ENCODE measurements around the gene YWHAB.
"Not testable (repeated sequence)": the region's sequence is repeated elsewhere in the genome, so short reads cannot be mapped to it uniquely, and the experiment has no call there.

YWHAB gene

DNA sequence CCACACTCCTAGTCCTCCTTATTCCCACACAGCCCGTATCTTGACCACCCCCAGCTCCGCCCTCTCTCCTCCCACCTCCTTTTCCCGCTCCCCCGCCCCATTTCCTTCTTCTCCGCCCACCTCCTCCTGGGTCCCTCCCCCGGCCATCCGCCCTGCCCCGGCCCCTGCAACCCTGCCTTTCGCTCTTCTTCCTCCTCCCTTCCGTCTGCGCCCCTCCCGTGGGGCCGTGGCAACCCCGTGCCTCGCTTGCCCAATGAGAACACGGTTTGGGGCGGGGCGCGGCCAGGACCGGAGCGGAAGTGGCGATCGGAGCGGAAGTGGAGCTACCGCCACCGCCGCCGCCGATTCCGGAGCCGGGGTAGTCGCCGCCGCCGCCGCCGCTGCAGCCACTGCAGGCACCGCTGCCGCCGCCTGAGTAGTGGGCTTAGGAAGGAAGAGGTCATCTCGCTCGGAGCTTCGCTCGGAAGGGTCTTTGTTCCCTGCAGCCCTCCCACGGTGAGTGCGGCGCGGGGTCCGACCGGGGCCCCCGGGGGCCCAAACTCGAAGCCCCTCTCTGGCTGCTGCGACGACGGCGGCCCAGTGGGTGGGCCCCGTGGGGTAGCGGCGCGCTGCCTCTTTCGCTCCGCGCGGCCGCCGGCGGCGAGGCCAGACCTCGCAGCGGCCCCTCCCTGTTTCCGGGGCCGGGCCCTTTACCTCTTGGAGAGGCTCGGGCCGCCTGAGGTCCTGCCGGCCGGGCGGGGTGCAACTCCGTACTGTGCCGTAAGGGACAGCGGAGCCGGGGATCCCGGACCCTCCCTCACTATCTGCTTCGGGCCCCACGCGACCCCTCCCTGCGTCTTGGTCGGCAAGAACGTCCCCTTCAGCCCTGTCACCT, at the start of gene YWHAB:
Gene YWHAB, plus strand, starts transcription at position 314 of the 874 bp plus-strand sequence. CDS start 15,829 bp downstream, outside the sequence.
- peak; percentile 100 for DNase-seq

DNA sequence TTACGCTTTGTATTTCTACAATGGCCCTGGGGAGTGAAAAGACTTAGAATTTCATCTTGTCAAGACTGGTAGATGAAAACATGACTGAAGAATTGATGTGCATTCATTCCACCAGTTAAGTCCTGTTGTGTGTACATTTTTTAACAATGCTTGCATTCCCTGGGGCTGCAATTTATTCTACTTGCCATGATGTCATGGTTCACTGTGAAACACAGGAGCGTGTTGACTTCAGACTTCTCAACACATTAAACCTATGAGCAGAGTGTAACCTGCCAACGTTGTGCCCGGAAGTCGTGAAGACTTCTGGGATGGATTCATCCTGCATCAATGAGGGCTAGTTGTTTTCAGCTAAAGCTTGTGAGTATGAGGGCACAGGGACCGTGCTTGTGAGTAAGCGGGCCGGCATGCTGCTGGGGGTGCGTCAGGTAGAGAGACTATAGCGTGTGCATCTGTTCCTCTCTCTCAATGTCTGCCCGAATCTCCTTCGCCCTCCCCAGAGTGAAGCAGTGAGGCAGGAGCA, 48.8 kb upstream of the YWHAB start:
- DNase-seq, result no peak

DNA sequence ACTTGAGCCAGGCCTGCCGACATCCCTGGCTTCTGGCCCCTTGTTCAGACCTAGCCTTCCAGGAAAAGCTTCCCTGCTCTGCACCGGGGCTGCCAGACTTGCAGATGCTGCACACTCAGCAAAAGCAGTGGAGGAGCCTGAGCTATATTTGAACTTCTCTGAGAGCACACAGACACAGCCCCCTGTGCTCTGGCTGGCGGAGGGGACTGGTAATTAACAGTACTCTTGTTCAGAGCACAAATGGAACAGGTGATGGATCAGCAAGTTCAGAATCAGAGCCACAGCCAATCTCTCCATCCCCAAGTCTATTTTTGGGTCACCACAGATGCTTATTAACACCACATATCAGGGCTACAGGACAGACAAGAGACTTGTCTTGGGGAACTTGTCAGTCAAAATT, 47.6 kb upstream of the YWHAB start:
- no peak for DNase-seq

DNA sequence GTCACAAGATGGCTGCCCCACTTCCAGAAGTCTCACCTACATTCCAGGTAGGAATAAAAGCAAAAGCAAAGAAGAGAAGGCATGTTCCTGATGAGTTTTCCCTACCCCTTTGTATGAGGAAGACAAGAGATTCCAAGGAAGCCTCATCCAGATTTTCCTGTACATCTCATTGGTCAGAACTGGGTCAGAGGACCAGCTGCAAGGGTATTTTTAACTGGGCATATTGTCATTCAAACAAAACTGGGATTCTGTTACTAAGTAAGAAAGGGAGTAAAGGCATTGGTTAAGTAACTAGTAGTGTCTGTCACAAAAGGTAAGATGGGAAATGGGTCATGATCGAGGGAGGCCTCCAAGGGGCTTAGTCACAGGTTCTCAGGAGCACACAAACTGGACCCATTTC, 47.0 kb upstream of the YWHAB start:
- no peak for DNase-seq

DNA sequence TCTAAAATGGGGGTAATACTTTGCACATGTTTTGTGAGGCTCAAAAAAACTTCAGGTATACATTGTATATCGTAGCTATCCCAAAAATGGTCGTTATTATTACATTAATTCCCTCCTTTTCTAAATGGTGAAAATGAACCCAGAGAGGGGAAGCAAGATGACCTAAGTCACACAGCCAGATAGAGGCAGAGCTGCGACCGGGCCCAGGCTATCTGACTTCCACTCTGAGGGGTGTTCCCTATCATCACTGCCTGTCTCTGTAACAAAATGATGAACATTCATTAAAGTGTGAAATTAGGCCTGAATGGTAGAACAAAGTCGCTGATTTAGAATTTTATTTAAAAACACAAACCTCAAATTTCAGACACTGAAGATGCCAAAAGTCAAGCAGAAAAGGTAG, 46.0 kb upstream of the YWHAB start:
- DNase-seq, result no peak

DNA sequence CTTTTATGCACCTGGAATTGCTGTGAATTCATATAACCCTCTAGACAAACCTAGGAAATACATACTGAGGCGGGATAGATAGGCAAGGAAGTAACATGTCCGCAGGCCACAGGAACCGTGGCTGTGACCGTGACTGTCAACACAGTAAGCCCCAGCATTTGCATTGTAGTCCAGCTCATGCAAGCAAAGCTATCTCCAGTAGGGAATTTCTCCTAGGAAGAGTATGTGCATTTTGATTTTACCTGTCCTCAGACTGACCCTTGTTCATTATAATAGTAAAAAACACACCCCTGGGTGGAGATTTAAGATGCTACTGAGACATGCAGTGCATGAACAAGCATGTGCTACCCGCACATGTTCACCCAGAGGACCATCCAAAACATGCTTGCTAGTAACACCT, 44.7 kb upstream of the YWHAB start:
- DNase-seq, result no peak

DNA sequence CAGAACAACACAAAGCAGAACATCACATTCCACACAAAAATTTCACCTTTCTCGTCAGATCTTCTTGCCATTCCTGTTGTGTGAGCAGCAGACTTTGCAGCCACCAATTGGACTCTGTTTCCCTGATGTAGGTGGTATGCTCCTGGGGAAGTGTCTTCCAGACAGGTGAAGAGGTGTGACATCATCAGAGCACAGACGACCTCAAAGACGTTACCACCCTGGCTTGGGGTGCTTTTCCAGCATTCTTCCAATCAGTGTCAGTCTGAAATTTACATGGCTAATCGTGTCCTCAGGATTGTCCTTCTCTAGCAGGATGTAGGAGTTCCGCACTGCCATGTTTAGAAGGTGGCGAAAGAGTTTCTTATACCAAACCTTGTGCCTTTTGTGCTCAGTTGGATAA, 43.5 kb upstream of the YWHAB start:
- no peak for DNase-seq

DNA sequence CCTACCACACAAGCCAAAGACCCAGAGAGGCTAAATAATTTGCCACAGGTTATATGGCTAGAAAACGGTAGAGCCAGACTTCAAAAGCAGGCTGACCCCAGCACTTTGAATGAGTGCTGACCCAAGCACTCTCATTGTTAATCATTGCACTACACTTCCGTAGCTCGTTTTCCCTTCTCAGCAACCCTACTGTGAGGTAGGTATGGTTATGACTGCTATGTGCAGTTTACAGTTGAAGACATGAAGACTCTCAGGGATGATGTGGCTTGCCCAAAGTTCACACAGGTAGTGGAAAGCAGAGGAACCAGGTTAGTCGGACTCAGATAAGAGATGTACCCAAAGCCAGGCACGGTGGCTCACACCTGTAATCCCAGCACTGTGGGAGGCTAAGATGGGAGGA, 41.6 kb upstream of the YWHAB start:
- no peak for DNase-seq

DNA sequence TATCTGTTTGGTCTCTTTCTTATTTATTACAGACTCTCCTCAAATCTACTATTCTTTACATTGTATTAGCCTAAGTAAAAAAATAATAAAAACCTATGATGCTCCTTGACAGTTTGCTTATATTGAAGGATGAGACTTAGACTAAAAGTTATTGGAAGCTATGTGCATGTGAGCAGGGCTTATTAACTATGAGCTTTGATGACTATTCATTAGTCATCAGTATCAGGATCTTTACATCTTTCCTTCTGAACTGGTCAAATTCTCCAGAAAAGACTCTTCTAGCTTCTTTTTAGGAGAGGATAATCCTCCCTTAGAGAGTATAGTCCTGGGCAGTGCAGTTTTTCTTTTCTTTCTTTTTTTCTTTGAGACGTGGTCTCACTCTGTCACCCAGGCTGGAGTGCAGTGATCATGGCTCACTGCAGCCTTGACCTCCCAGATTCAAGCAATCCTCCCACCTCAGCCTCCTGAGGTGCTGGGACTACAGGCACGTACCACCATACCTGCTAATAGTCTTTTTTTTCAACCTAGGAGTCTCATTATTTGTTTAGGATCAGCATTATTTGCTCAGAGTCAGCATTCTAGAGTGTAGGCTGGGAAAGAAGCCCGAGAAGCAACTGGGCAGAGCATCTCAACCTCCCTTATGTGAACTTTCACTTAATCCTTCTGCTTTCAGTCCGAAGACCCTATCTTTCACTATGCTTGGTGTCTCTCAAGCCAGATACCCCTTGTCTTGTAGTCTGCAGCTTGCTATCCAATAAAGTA, 37.1 kb upstream of the YWHAB start:
- DNase-seq, result no peak

DNA sequence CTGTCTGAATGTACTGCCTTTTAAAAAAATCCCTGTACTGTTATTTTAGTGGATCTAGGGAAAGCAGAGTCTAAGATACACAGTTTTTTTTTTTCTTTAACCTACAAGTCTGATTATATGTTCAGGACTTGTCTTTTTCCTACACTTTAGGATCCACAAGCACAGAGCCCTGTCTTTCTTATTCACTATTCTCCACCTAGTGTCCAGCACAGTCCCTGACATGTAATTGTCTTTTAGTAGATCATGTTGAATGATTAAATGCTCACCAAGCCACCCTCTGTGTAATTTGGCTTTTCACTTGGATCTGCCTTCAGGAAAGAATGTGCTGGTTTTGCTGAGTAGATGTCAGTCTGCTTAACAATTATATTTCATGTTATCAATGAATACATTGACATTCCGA, 35.8 kb upstream of the YWHAB start:
- DNase-seq, result no peak

DNA sequence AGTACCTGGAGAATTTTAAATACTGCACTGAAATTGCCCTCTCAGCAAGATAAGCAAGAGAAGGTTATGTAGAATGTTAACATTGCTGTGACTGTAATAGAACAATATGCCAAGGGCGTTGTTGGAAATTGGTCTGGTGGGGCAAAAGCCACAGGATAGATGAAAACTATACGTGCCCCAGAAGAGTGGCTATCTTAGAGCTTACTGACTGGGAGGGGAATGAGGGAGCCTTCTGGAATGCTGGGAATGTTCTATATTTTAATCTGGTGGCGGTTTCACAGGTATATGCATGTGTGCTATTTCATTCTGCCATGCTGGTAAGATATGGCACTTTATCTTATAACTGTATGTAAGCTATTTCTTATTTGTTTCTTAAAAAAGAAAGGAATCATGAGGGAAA, 35.2 kb upstream of the YWHAB start:
- DNase-seq, result no peak

DNA sequence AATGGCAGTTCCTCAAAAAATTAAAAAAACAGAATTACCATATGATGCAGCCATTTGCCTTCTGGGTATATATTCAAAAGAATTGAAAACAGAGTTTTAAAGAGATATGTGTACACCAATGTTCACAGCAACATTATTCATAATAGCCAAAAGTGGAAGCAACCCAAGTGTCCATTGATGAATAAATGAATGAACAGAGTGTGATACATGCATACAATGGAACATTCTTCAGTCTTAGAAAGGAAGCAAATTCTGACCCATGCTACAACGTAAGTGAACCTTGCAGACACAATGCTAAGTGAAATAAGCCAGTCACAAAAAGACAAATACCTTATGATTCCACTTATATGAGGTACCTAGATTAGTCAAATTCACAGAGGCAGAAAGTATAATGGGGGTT, 34.7 kb upstream of the YWHAB start:
- no peak for DNase-seq

DNA sequence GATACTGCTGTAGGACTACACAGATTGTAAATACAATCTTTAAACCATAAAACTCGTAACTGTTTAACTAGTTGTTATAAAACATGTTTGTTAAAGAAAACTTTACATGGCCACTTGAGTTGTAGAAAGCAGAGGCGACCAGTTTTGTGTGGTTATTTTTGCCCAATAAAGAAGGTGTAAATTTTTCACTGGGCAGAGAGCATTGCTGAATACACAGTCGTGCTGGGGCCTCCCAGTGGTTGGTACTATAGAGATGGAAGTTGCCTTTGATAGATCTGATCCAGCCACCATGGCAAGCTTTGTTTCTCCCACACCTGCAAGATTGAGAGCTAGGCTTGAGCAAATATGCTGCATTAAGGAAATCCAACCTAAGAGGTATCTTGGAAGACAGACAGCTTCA, 34.0 kb upstream of the YWHAB start:
- no peak for DNase-seq

DNA sequence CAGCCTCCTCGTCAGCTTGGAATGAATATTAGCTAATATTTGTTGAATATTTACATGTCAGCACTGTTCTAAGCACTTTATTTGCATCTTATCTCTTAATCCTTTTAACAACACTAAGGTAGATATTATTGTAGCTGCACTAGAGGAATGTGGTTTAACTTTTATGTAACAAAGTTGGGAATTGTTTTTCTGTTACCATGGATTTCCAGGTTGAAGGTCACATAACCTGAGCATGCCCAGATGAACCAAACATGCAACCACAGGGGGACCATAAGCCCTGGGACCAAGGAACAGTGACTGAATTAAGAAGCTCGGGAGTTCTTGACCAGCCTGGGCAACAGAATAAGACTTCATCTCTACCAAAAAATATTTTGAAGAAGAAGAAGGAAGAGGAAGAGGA, 29.1 kb upstream of the YWHAB start:
- no peak for DNase-seq

DNA sequence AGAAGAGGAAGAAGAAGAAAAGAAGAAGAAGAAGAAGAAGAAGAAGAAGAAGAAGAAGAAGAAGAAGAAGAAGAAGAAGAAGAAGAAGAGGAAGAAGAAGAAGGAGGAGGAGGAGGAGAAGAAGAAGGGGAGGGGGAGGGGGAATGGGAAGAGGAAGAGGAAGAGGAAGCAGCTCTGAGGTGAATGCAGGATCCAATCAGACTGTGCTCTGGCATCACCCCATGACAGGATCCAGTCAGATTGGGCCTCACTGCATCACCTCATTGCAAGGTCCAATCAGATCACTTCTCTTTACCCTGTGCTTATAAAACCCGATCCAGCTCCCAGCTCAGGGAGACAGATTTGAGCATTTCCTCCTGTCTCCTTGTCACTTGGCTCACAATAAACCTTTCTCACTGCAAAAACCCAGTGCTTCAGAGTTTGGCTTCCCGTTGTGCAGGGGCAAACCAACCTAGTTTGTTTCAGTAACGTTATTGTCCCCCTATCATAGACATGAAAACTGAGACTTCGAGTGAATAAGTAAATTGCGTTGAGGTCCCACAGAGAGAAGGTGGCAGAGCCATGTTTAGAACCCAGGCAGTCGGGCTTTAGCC, 28.6 kb upstream of the YWHAB start:
- peak; percentile 27 for DNase-seq

DNA sequence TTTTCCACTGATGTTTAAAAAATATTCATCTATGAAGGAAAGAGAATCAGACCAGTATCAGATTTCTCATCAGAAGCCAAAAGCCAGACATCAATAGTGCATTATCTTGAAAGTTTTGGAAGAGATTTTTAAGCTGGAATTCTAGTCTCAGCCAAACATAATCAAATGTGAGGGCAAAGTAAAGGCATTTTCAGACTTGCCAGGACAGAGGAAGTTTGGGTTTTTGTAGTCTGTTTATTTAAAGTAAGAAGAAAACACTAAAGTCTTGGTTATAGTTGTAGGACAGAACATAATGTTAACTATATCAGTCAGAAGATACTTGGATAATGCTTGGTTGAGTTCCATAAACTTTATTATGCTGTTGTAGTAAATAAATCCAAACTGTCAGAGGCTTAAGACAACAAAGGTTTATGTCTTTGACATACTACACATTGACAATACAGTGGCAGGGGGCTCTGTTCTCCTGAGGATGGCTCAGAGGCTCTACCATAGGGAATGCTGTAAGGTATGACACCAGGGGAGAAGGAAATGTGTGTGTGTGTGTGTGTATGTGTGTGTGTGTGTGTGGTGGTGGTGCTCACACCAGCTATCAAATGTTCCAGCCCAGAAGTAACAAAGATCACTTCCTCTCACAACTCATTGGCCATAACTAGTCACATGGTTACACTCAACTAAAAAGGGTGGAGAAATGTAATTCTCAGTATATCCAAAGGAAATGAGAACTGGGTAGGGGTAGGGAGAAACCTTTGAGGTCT, 26.7 kb upstream of the YWHAB start:
- peak; percentile 18 for DNase-seq

DNA sequence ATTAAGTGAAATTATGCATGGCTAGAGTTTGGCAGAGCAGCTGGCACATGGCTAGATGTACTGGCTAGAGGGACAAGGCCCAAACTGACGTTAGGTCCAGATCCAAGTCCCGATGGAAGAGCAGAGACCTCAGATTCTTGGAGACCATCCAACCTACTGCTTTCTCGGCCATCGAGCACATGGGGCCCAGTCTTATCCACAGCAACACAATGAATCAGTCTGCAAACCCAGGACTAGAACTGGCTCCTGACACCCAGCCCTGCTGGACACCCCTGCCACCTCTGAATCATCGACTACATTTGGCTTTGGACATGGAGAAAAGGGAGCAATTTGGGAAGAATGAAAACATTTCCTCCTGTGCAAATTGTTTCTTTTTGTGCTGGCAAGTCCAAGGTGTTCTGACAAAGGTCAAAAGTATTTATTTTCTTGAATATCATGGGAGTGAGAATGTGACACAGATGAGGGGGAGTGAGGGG, 23.9 kb upstream of the YWHAB start:
- DNase-seq, result no peak

DNA sequence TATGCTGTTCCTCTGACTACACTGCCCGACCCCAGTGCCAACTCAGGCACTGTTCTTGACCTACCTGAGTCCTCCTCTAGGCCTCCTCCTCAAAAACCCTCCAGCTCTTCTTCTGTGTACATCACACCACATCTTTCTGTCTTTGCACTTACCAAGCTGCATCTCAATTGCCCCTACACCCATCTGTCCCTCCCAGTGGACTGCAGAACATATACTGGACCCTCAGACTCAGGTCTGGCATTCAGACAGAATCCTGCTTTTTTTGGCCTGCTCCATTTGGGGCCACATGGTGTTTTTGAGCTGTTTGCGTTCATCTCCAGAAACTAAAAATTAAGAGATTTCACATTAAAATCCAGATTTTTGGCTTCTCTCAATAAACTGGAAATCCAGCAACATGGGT, 23.2 kb upstream of the YWHAB start:
- no peak for DNase-seq

DNA sequence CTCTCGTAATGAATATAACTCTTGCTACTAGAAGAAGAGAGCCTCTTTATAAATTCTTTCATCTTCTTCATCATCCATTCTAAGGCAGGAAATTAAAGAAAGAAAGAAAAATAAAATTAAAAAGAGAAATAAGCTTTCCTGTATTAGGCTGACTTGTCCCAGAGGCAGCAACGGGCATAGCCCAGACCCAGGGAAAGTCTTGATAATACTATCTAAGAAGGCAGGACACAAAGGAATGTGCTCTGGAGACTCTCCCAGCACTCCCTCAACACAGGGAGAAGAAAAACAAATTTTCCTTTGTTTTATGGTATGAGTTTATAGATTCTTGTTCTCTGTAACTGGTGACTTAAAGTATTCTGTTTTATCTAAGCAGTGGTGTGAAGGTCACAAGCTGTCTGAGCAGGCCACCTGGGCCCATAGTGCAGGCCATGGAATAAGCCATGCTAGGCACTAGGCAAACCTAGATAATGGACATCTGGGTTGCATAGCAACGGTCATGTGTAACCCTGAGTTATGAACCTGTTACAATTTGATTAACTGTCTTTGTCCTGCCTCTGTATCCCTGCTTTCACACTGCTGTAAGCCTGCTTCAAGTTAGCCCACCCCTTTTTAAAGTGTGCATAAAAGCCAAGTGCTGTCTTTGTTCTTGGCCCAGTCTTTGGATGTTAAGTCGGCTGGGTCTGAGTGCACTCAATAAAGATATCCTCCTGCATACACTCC, 22.0 kb upstream of the YWHAB start:
- DNase-seq, result peak; percentile 24

DNA sequence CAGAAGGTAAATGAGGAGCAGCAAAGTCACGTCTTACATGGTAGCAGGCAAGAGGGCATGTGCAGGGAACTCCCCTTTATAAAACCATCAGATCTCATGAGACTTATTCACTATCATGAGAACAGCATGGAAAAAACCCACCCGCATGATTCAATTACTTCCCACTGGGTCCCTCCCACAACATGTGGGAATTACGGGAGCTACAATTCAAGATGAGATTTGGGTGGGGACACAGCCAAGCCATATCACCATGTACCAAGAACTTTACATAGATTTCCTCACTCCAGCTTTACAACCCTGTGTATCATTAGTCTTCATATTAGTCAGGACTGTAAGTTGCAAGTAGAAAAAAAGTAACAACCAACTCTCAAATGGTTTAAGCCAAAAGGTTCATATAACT, 21.0 kb upstream of the YWHAB start:
- DNase-seq, result not testable (repeated sequence)

DNA sequence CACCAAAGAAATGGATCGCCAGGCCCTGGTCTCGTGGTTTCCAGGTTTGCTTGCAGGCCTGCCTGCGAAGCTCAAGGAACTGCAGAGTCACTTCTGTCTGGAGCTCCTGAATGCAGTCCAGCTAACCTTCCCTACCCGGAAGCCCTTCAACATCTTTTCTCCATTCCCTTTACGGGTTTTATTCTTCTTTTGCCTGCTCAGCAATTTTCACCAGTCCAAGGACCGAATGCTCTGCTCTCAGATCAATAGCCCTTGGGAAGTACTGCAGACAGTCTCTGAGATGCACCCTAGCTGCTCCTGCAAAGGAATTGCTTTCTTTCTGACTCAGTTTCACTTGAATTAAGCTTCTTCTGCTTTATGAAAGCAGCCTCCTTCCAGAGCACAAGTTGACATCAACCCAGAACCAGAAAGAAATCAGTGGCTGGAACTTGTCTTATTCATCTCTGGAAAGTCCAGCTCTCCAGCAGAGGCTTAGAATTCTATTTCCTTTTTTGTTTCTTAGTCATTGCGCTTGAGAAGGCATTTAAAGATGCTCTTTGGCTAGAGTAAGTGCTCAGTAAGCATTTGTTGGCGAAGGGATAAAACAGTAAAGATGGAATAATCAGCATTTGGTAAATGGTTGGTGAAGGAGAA, 18.7 kb upstream of the YWHAB start:
- DNase-seq, result peak; percentile 29

DNA sequence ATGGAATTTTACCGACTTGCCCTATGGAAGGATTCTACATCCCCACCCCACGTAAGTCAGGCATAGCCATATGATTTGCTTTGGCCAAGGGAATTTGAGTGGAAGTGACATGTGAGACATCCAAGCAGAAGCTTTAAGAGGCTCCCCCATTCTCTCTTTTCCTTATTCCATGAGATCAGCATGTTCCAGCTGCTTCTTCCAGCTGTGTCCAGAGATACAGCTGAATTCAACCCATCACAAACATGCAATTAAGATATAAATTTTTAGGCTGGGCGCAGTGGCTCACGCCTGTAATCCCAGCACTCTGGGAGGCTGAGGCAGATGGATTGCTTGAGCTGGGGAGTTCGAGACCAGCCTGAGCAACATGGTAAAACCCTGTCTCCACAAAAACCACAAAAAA, 16.0 kb upstream of the YWHAB start:
- DNase-seq, result no peak
